Nucleus accumbens (tissue), 56 donors: ENCODE measurements around the gene BEAN1.

Source experiments
- DNase-seq, 56 donors: peaks; one replicate each; lab custom pipeline; 2025; lab: John Stamatoyannopoulos, UW

The BEAN1 gene

GRCh38 chr16:66427036-66427860 lies at the start of gene BEAN1:
Gene BEAN1, plus strand, starts transcription at chr16:66427295. Its CDS starts 10,382 bp downstream, at chr16:66437677.
- peak in 1 of 56 donors; percentile 18 for DNase-seq

- no peak for DNase-seq
These were observed 49.8 kb upstream of the BEAN1 start for GRCh38 chr16:66377324-66377723.

GRCh38 chr16:66378741-66379570 lies 48.1 kb upstream of the BEAN1 start:
- no peak for DNase-seq

- DNase-seq: no peak
These were observed 47.5 kb upstream of the BEAN1 start for GRCh38 chr16:66379571-66379941.

GRCh38 chr16:66380421-66380820 lies 46.7 kb upstream of the BEAN1 start:
- DNase-seq: no peak

- DNase-seq: no peak
These were observed 45.4 kb upstream of the BEAN1 start for GRCh38 chr16:66381585-66382170.

GRCh38 chr16:66382171-66382965 lies 44.7 kb upstream of the BEAN1 start:
- DNase-seq: no peak

GRCh38 chr16:66382966-66383299 lies 44.2 kb upstream of the BEAN1 start:
- no peak for DNase-seq

- no peak for DNase-seq
These were observed 43.5 kb upstream of the BEAN1 start for GRCh38 chr16:66383551-66383950.

GRCh38 chr16:66385415-66385814 lies 41.7 kb upstream of the BEAN1 start:
- no peak for DNase-seq

- DNase-seq: no peak
These were observed 40.2 kb upstream of the BEAN1 start for GRCh38 chr16:66386629-66387622.

GRCh38 chr16:66387817-66388332 lies 39.2 kb upstream of the BEAN1 start:
- DNase-seq: no peak

- no peak for DNase-seq
These were observed 38.5 kb upstream of the BEAN1 start for GRCh38 chr16:66388350-66389139.

GRCh38 chr16:66389256-66390176 lies 37.6 kb upstream of the BEAN1 start:
- no peak for DNase-seq

GRCh38 chr16:66390346-66391108 lies 36.6 kb upstream of the BEAN1 start:
- no peak for DNase-seq
